GM21447 (cell line): Measurements from ENCODE around the gene SGSM1.

Experiments
- ATAC-seq: cut with Tn5 transposase; IDR thresholded peaks from one replicate; pipeline ENCODE4 v1.9.1; 2021; ENCODE audit not compliant: unreplicated experiment

The SGSM1 gene

DNA sequence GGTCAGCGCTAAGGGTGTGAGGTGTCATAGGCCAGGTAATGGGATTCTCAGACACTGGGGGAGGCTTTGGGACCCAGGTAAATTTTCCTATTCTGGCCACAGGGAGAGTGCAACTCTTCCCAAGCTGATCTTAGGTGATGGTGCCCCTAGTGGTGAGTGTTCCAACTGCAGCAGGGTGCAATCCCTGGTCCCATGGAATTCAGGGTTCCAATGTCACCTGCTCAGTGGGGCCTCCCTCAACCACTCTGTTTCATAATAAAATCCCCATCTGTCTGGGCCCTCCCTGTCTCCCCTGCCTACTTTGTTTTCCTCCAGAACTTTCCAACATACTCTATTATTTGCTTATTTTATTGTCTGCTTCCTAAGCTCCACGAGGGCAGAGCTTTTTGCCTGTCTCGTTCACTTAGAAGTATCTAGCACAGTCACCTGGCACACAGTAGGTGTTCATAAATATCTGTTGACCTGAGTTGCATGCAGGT, 2.9 kb upstream of the SGSM1 start:
- ATAC-seq = no peak

DNA sequence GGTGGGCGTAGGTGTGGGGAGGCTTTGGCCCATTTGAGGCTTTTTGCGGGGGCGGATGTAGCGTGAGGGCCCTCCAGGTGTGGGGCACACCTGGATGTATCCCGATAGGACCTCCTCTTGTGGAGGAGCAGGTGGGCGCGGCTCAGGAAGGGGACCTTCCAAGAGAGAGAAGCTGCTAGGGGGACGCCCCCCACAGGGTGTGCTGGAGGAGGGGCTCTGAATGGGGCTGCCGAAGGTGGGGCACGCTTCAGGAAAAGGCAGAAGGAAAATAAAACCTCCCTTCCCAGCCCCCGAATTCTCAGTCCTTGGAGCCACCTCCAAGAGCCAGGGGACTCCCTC, 621 bp downstream of the SGSM1 start:
- no peak for ATAC-seq

DNA sequence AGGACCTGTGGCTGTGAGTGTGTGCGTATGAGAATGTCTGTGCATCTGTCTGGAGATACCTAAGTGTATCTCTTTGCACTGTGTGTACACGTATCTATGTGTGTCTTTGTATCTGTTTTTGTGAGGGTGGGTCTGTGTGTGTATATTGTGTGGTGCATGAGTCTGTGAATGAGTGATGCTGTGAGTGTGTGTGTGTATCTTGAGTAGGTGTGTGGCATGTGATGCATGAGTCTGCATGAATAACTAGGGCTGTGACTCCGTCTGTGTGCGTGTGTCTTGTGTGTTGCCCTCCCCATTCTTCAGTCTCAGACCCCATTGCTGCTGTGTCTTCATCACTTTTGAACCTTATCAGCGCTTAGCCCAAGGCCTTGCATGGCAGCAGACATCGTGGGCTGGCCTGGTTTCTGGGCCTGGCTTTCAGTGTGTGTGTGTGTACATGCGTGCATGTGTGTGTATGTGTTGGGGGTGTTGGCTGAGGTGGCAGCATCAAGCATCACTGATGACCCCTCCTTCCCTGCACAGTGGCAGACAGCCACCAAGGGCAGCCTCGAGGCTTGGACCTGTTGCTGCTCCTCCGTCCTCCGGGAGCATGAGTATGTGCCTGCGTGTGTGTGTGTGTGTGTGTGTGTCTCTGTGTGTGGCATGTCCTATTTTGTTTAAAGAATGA, 1.4 kb downstream of the SGSM1 start:
- ATAC-seq = no peak

DNA sequence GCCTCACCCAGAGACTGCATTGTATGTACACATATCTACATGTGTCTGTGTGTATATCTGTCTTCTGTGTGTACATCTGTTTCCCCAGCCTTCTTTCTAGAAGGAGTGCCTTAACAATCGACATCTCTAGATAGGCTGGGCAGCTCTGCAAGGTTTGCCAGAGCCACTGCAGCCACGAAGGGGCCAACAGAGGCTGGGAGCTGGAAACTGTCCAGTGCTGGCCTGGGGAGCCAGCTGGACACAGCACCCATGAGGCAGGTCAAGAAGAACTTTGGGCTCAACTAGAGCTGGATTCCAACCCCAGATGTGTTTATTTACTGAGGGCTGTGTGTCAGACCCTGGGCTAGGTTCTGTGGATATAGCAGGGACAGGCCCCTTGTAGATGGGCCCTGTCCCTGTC, 3.3 kb downstream of the SGSM1 start:
- no peak for ATAC-seq

DNA sequence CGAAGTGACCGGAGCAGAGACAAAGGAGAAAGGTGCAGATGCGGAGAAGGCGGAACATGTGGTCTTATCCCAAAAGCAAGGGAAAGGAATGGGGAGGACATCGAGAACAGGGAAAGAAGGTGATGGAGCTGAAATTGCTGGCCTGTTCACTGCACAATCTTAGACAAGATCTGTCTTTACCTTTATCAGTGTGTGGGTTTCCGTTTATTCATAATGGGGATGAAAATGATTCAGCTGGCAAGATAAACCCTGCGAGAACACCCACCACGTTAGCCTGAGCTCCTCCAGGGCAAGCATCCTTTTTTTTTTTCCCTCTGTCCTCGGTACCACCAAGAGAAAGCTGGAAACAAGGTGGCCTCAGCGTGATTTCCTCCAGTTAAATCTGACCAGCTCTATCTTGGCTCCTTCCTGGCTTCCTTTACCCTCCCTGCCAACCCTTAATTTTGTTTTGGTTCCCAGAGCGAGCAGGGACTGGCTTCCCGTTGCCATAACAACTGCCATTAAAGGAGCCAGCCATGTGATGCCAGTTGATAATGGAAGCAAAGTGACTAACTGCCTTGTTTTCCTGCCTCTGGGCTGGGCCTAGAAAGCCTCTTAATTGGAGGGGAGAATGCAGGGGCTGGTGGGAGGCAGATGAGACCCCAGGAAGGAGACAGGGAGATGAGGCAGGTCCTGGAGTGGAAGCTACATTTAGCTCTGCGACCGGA, 4.2 kb downstream of the SGSM1 start:
- no peak for ATAC-seq

DNA sequence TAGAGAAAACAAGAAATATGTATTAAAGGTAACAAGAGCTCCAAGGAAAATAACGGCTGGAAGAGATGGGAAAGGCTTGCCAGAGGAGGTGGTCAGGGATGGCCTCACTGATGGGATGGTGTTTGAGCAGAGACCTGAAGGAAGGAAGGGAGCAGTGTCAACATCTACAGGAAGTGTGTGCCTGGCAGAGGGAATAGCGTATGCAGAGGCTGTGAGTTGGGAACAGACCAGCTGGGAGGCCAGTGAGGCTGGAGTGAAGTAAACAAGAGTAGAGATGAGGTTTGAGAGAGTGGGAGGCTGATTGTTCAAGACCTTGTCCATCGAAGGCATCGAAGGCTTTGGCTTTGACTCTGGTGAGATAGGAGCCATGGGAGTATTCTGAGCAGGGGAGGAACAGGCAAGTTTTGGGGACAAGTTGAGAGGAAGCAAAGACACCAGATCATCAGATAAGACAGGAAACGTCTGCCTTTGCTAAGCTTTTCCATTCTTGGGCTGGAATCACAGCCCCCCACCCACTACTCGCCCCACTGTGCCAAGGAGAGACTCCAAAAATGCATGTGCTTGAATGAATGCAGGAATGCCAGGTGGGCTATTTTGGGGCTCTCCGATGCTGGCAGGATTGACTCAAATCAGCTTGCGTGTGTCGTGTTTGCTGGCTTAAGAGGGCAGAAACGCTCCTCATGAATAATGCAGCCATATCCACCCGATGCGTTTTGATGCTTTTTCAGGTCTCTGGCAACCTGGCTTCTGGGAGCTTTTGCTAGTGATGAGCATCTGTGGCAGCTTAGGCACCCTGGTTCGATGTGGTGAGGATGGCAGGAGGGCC, 7.2 kb downstream of the SGSM1 start:
- ATAC-seq = no peak

DNA sequence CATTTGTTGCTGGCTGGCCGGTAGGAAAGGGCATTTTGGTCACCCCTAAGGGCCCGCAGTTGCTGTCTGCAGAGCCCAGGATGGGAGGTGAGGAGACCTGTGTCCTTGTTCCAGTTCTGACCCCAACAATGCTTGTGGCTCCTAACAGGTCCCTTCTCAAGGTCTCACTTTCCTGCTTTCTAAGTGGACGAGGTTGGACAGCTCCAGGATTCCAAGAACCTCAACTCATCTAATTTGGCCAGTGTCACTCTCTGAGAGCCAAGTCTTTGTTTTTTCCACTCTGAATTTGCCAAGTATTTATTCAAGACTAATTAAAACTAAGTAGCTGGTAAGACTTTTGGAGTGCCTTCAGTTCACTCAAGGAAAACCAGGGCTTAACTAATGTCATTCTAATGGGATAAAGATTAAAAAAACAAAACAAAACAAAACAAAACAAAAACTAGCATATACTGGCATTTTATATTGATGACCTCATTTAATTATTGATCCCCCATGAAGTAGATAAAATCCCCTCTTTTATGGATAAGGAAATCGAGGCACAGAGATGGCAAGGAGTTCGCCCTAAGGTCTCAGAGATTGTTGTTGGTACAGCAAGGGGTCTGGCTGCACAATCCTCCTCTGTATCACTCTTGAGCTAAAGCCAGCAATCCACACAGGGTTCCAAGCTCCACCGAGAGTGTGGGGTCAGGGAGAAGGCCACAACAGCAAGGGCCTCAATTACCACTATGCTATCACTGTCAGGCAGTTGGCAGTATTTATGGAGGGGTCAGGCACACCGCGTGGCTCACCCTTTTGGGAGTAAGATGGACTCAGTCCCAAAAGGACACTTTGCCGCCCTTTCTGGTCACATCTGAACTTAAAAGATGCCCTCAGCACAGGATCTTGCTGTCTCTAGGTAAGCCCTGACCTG, 8.1 kb downstream of the SGSM1 start:
- no peak for ATAC-seq

DNA sequence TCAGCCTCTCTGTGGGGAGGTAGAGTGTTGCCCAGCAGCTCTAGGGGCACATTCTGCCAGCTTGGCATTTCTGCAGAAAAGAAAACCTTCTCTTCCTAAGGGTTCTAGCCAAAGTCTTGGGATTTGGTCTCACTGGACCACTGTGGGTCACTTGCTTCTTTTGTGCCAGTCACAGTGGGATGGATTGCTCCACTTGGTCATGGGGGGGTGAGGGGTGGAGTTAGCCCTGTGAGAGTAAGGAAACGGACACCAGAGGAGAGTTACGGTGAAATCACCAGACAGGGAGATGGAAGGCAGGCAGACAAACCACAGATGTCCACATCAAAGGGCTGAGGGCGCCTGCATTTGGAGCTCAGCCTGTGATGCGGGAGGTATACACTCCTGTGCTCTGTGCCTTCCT, 10.8 kb downstream of the SGSM1 start:
- ATAC-seq = no peak

DNA sequence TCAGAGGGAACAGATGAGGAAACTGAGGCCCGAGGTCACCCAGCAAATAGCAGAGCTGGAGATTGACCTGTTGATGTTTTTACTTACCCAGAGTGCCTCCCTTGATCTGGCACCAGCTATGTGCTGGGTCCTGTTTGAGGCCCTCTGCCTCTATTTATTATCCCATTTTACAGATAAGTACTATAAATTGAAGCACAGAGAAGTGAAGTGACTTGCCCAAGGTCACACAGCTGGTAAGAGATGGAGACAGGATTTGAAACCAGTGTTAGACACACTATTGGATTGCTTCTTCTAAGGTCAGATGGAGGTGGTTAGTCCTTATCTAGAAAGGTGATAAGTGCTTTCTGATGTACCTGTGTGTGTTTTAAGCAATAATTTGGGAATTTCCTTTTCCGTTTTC, 13.5 kb downstream of the SGSM1 start:
- no peak for ATAC-seq

DNA sequence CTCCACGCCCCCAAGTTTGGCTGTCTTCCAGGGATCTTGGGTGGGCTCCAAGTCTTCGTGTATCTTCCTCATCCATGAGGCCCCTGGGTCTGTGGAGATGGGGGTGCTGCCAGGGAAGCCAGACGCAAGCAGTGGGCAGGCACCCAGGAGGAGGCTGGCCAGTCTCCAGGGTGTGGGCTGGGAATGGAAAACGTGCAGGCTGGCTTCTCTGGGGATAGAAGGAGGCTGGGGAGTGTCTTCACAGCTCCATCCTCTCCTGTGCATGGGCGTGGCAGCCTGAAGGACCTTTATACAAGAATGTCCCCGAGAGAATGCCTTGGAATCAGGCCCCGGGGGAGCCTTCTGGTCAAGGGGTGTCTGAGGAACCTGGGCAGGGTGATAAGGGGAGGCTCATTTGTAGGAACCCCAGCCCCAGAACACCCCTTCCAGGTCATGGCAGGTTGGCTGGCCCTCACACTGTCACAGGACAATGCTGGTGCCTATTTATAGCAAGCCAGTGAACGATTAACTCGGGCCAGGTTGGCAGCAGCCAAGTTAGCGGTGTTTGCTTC, 14.0 kb downstream of the SGSM1 start:
- ATAC-seq = no peak

DNA sequence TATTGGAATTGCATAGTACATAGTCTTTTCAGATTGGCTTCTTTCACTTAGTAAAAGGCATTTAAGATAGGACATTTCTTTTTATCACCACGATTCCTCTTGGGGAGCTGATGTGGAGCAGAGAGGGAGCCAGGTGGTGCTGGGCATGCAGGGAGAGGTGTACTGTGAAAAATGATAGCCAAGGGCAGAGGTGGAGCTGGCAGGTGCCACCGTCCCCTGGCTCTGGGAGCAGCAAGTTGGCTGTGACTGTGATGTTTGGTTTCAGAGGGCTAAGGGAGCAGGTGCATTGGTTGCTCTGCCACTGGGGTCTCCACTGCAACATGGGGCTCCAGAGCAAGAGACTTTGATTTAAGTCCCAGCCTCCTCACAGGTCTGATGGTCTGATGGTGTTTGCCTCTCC, 16.5 kb downstream of the SGSM1 start:
- no peak for ATAC-seq

DNA sequence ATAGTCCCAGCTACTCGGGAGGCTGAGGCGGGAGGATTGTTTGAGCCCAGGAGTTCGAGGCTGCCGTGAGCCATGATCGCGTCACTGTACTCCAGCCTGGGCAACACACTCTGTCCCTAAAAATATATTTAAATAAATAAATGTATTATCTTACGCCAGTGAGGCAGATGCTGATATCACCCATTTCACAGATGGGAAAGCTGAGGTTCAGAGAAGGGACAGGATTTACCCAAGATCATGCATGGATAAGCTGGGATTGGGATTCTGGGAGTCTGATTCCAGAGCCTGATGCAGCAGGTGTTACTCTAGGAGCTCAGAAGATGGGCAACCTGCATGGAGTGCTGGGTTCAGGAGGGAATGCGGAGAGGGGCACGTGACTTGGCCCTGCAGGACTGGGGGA, 17.8 kb downstream of the SGSM1 start:
- ATAC-seq = no peak

DNA sequence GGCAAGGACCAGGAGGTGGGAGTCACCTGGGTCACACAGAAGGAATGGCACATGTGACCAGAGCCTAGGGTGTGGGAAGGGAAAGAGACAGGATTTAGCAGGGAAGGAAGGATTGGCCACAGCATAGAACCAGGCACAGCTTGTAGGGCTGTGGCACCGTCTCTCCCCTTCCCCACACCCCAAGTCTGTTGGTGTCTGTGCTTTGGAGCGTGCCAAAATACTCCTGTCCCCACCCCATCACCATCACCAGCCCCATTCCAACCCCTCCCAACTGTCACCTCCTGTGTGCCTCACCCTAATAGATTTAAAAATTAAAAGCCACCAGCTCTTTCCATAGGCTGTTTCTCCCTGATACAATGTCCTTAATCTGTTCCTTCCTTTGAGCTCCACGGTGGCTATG, 18.2 kb downstream of the SGSM1 start:
- no peak for ATAC-seq

DNA sequence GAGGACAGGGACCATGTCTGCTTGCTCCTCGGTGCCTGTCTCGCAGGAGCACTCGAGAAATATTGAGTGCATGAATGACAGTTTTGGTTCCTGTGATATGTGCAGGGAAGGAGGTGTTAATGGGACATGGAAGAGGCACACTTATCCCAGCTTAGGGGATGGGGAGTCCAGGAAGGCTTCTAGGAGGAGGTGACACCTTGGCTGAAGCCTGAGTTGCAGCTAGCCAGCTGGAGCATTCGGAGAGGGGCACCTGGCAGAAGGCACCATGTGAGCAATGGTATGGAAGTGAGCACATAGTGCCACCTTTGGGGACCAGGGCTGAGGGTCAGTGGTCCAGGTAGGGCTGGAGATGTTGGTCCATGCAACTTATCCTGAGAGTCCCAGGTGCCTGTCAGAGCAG, 18.9 kb downstream of the SGSM1 start:
- no peak for ATAC-seq

DNA sequence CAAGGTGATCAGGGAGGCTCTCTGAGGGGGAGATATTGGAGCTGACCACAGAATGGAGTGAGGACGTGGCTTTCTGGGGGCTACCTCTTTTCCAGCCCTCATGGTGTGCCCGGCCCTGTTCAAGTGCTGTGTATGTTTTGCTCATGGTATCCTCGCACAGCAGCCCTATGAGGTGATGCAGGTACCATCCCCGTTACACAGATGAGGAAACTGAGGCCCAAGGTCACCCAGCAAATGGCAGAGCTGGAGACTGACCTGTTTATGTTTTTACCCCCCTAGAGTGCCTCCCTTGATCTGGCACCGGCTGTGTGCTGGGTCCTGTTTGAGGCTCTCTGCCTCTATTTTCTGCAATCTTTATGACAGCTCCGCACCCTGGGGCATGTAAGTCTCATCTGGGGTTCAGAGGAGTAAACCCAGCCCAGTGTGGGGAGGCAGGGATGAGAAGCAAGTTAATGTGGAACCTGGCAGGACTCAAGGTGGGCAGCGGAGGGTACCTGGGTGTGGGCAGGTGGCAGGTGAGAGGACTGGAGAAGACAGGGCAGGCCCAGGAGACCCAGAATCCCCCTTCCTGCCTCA, 20.8 kb downstream of the SGSM1 start:
- no peak for ATAC-seq

DNA sequence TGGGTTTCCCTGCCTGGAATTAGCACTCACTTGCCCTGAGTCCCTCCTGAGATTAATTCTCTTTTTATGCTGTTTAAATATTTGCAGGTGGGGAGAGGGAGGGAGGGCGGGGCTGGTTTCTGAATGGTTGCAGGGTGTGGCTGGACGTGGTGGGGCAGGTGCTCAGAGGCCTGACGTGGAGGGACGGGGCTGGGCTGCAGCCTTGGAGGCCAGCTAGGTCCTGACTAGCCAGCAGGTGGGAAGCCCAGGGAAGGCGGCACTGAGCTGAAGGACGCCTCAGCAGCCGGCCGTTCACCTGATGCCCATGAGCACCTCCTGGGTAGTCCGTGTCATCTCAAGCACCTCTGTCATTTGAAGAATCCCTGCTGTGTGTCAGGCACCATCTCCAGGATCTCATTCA, 21.3 kb downstream of the SGSM1 start:
- no peak for ATAC-seq

DNA sequence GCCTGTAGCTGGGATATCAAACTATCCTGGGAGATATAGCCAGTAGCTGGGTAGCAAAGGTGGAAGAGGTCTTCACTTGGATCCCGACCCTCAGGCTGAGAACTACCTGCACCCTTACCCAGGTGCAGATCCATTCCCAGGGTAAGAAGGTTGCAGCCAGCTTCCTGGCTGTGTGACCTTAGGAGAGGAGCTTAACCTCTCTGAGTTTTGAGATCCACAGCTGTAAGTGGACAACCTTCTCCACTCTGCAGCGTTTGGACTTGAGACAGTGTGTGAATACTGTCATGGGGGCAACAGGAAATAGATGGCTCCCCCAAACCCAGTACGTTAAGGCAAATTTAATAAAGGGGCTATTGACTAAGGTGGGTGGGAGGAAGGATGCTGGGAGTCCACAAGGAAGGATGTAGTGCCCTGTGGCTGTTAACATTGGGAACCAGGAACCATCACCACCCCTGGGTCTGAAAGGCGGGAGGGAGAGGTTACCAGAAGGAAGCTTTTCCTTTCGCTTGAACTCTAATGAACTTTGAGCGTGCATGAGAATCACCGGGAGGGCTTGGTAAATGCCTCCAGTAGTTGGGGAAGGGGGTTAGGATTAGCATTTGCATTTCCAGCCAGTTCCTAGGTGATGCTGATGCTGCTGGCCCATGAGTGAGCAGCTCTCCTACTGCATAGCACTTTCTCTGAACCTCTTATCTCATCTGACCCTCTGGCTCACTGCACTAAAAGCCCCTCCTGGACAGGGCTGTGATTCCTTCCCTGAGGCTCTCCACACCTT, 24.4 kb downstream of the SGSM1 start:
- ATAC-seq = no peak

DNA sequence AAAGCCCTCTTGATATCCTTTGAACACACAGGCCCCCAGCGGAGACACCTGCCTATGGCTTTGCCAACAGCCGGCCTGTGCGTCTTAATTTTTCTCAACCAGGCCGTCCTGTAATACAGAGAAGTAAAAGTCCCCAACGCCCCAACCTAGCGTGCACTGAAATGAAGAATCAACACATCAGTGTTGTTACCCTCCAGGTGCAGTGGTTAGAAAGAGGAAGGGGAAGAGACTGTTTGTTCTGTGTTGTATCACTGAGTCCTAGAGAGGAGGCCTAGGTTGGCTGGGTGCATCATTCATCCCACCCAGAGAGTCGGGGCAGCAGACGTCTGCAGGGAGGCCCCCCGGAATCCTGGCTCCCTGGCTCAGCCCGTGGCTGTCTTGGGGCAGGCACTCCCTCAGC, 25.7 kb downstream of the SGSM1 start:
- ATAC-seq = no peak

DNA sequence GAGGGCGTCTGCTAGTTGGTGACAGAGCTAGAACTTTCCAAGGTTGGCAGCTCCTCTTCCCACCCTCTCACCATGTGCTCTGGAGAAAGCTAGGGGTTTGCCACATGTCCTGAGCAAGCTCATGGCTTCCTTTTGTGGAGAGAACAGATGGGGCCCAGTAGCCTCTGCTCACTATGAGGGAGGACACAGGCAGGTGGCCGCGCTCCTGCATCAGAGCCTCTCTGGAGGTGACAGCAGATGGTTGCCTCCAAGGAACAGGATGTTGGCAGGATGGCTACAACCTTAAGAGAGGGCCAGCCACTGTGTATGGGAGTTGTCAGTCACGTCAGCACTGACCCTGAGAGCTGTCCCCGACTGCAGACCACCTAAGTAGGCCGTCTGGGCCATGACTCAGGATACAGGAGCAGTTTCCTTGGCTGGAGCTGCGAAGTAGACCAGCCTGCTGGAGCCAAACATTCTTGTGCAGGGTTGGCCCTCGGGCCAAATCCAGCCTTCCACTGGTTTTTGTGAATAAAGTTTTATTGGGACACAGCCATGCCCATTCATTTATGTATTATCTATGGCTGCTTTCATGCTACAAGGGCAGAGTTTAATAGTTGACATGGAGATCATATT, 28.0 kb downstream of the SGSM1 start:
- no peak for ATAC-seq
